Breast epithelium (tissue), 4 donors: ENCODE data around the gene TEX52. TPM values are rescaled to one million over a fixed set of nuclear protein-coding genes. Genes with fewer than 3 reads are reported as not detected.

Experiments used
- DNase-seq, 2 donors: peaks; one replicate each; pipeline ENCODE4 v3.0.0-alpha.2; 2019; ENCODE audit warnings: low spot score in 2 of 2
- H3K27ac ChIP-seq, 2 donors: fragments of 200-600 bp; sonication (generic) in 1 of 2; one replicate each; pipeline ENCODE4 v1.5.1; 2016 to 2019; ENCODE audit warnings: mild to moderate bottlenecking in 1 of 2
- H3K27me3 ChIP-seq, 2 donors: fragments of 200-600 bp; sonication (generic) in 1 of 2; one replicate each; pipeline versions ENCODE4 v1.5.1 to v1.6.0; 2017 to 2019; ENCODE audit warnings: control low read depth in 1 of 2, mild to moderate bottlenecking in 1 of 2
- H3K36me3 ChIP-seq: fragments of 200-600 bp; one replicate; pipeline ENCODE4 v1.5.1; 2019
- H3K4me1 ChIP-seq, 2 donors: fragments of 200-600 bp; sonication (generic); one replicate each; pipeline ENCODE4 v1.5.1; 2016 to 2019; ENCODE audit warnings: control low read depth in 1 of 2
- H3K4me3 ChIP-seq, 3 donors: fragments of 200-600 bp; sonication (generic); 1 replicate in 2 of 3; 2 replicates in 1 of 3; pipeline ENCODE4 v1.5.1; 2016 to 2019; ENCODE audit warnings: mild to moderate bottlenecking in 3 of 3, moderate library complexity in 2 of 3
- H3K9me3 ChIP-seq, 2 donors: fragments of 200-600 bp; sonication (generic) in 1 of 2; one replicate each; pipeline ENCODE4 v1.5.1; 2016 to 2019; ENCODE audit warnings: control low read depth in 1 of 2
- POLR2A ChIP-seq: fragments of 450-650 bp; IDR thresholded peaks from one replicate; pipeline ENCODE4 v1.6.1; 2016; ENCODE audit warnings: antibody characterized with exemption, mild to moderate bottlenecking, moderate library complexity
- POLR2AphosphoS5 ChIP-seq, 3 donors: sonication (generic); formaldehyde crosslinking; IDR thresholded peaks; one replicate each; pipeline ENCODE4 v1.6.1; 2017; ENCODE audit warnings: antibody characterized with exemption in 3 of 3
- intact Hi-C: fragments of 100-400 bp; cut with DNase I; formaldehyde crosslinking; loops from one replicate; pipeline ENCODE4 v1.15.1; 2023; ENCODE audit warnings: low total_unique reads
- total RNA-seq, 3 donors: library from RNA; depleted of rRNA; stranded (reverse); fragments of >200 nt; gene quantifications; one replicate each; pipeline ENCODE4 v1.1.0, GENCODE V29; 2016
- TF ChIP-seq, protein P1 (sequence below), 3 donors: fragments of 450-650 bp; IDR thresholded peaks; one replicate each; pipeline ENCODE4 v1.5.1; 2016 to 2017; ENCODE audit warnings: antibody characterized with exemption in 3 of 3, mild to moderate bottlenecking in 3 of 3, moderate library complexity in 3 of 3

Gene TEX52
- total RNA-seq, 3 donors from 2014 or later: not detected

DNA sequence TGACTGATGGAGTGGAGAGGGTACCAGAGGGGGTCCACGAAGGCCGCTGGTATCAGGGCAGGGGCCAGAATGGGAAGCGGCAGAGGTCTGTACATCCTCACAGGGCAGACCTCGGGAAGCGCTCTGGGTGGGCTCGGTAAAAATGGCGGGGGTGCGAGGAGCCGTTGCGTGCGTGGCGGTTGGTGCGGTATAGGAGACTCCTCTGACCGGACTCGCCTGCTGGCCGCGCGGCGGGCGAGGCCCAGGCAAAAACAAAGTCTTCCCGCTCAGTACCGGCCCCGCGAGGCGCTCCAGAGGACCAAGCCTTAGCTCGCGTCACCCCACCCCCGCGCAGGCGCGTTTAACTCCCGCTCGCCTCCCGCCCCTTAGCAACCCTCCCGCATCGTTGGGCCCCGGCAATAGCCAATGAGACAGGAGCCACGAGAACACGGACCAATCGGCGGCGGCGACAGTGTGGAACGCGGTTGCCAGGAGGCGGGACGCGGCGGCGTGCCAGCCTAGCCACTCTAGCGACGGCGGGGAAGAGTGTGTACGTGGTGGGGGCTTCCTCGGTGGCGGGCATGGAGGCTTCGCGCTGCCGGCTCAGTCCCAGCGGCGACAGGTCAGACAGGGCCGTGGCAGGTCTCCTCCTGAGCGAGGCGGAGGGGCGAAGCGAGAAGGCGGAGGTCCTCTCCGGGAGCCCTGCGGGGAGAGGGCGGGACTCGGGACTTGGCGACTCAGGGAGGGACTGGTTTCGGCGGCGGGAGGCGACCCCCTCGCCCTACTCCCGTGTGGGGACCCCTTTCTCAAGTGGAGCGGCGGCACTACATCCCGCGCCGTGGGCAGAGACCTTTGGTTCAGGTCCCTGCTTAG is 33.8 kb upstream of the TEX52 start, which contains the start of gene TULP3:
Gene TULP3, plus strand, starts transcription at position 504 of the 852 bp plus-strand sequence. Its CDS starts 57 bp downstream, at position 561.
- Histone ChIP-seq H3K27me3 (no peaks in the 10 kb centered on the region), H3K36me3 (no peaks in the 10 kb centered on the region), H3K4me3 (peak within 1 kb of the TSS; percentile 93 to 95 (median 95)), H3K27ac (peak within 1 kb of the TSS; percentile 97 to 98), H3K9me3 (no peaks in the 10 kb centered on the region), H3K4me1 (no peaks in the 10 kb centered on the region)
- intact Hi-C loops: no loop called here
- peak; percentile 98 to 99 for DNase-seq
- TF ChIP-seq POLR2AphosphoS5 (IDR thresholded peaks at IDR 0.05) (peak; percentile 66 to 96 (median 92)), POLR2A (peak; percentile 85)
- TF ChIP-seq, protein P1, sequence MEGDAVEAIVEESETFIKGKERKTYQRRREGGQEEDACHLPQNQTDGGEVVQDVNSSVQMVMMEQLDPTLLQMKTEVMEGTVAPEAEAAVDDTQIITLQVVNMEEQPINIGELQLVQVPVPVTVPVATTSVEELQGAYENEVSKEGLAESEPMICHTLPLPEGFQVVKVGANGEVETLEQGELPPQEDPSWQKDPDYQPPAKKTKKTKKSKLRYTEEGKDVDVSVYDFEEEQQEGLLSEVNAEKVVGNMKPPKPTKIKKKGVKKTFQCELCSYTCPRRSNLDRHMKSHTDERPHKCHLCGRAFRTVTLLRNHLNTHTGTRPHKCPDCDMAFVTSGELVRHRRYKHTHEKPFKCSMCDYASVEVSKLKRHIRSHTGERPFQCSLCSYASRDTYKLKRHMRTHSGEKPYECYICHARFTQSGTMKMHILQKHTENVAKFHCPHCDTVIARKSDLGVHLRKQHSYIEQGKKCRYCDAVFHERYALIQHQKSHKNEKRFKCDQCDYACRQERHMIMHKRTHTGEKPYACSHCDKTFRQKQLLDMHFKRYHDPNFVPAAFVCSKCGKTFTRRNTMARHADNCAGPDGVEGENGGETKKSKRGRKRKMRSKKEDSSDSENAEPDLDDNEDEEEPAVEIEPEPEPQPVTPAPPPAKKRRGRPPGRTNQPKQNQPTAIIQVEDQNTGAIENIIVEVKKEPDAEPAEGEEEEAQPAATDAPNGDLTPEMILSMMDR (IDR thresholded peaks at IDR 0.05): no peak

DNA sequence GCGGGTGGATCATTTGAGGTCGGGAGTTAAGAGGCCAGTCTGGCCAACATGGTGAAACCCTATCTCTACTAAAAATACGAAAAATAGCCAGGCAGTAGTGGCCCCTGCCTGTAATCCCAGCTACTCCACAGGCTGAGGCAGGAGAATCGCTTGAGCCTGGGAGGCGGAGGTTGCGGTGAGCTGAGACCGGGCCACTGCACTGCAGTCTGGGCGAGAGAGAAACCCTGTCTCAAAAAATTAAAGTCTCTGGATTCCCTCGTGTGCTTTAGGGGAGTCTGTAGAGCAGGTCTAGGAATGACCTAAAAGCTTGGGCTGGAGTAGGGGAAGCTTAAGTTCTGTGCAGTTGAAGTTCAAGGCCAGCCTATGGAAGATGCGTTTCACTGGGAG is 33.2 kb upstream of the TEX52 start:
- intact Hi-C loops: no loop called here
- H3K36me3 ChIP-seq: no peaks in the 10 kb centered on the region

DNA sequence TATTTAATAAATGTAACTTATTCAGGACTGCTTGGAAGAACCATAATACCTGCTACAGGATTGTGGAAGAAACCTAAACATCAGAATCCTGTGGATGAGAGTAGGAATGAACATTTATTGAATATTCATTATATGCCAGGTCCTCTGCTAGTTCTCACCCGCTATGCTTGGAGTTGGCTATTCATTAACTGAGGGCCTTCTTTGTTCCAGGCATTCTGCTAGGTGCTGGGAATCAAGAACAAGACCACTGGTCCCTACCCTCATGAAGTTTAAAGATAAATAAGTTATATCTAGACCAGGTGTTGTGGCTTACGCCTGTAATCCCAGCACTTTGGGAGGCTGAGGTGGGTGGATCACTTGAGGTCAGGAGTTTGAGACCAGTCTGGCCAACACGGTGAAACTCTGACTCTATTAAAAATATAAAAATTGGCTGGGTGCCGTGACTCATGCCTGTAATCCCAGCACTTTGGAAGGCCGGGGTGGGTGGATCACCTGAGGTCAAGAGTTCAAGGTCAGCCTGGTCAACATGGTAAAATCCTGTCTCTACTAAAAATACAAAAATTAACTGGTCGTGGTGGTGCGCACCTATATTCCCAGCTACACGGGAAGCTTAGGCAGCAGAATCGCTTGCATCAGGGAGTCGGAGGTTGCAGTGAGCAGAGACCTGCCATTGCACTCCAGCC is 30.1 kb upstream of the TEX52 start:
- Histone ChIP-seq H3K4me3 (no peak overlapping the region), H3K36me3 (no peaks in the 10 kb centered on the region), H3K27me3 (no peaks in the 10 kb centered on the region), H3K9me3 (no peaks in the 10 kb centered on the region), H3K27ac (no peak overlapping the region), H3K4me1 (no peaks in the 10 kb centered on the region)
- DNase-seq: no peak
- intact Hi-C loops: no loop called here
- TF ChIP-seq, protein P1 (IDR thresholded peaks at IDR 0.05): no peak
- TF ChIP-seq POLR2A (no peak), POLR2AphosphoS5 (IDR thresholded peaks at IDR 0.05) (no peak)

More for the DNA sequence above, 33.2 kb upstream of the TEX52 start:
- no peak for TF ChIP-seq POLR2AphosphoS5 (IDR thresholded peaks at IDR 0.05)
- TF ChIP-seq POLR2A: no peak
- Histone ChIP-seq H3K27me3 (no peaks in the 10 kb centered on the region), H3K9me3 (no peaks in the 10 kb centered on the region), H3K27ac (peak overlapping the region; percentile 97 to 98), H3K4me1 (no peaks in the 10 kb centered on the region), H3K4me3 (peak overlapping the region; percentile 93 to 95 (median 95))
- no peak for DNase-seq

DNA sequence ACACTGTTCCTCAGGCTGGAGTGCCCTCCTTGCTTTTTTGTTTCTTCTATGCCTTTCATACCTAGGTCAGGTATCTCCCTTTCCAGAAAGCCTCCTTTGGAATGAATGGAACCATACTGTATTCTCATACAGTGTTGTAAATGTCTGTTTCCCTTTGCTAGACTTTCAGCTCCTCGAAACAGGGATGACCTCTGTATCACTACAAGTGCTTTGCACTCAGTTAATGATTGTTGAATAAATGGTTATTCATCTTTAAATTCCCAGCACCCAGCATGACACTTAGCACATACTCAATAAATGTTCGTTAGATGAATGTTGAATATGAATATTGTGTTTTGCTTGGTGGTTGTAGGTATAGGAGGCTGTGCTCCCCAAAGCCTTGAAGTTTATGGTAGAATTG is 28.0 kb upstream of the TEX52 start:
- H3K9me3 ChIP-seq: no peaks in the 10 kb centered on the region
- intact Hi-C loops: no loop called here
- no peaks in the 10 kb centered on the region for H3K36me3 ChIP-seq
- no peak overlapping the region for H3K27ac ChIP-seq
- TF ChIP-seq POLR2AphosphoS5 (IDR thresholded peaks at IDR 0.05) (no peak), POLR2A (no peak)
- TF ChIP-seq, protein P1 (IDR thresholded peaks at IDR 0.05): no peak
- no peak for DNase-seq
- no peaks in the 10 kb centered on the region for H3K27me3 ChIP-seq
- no peak overlapping the region for H3K4me3 ChIP-seq
- H3K4me1 ChIP-seq: no peaks in the 10 kb centered on the region

DNA sequence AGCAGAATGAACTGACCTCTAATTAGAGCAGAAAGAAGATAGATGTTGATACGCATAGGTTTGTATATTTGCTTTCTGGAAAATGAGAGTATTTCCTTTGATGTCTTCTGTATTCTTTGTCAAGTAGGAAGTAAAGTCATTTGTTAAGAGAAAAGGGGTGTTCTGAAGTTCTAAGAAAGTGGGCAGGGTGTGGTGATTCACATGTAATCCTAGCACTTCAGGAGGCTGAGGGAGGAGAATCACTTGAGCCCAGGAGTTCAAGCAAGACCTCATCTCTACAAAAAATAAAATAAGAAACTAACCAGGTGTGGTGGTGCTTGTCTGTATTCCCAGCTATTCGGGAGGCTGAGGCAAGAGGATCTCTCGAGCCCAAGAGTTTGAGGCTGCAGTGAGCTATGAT is 23.0 kb upstream of the TEX52 start:
- no peak for TF ChIP-seq POLR2A
- TF ChIP-seq, protein P1 (IDR thresholded peaks at IDR 0.05): no peak
- TF ChIP-seq POLR2AphosphoS5 (IDR thresholded peaks at IDR 0.05): no peak
- DNase-seq: no peak
- Histone ChIP-seq H3K4me1 (peaks cover 7 to 13% of the 10 kb centered on the region in 2 donors), H3K4me3 (no peak overlapping the region), H3K36me3 (no peaks in the 10 kb centered on the region), H3K27me3 (no peaks in the 10 kb centered on the region), H3K9me3 (no peaks in the 10 kb centered on the region), H3K27ac (no peak overlapping the region)
- intact Hi-C loops: loop anchor here (5.0 kb wide), 1 partner anchor 68 kb away; the partner anchor contains the start of gene ITFG2
